GM20000 (cell line): ENCODE measurements around the gene CCDC87.
"Not testable (repeated sequence)": the region's sequence is repeated elsewhere in the genome, so short reads cannot be mapped to it uniquely, and the experiment has no call there.

ENCODE experiments used
- DNase-seq: peaks from one replicate; pipeline ENCODE4 v3.0.0; 2012; ENCODE audit warnings: low spot score
- CTCF ChIP-seq: IDR thresholded peaks from 2 replicates; pipeline ENCODE4 v1.5.1; 2012; ENCODE audit warnings: mild to moderate bottlenecking, control low read depth; ENCODE audit errors: extremely low read depth, missing control alignments

CCDC87 gene

DNA sequence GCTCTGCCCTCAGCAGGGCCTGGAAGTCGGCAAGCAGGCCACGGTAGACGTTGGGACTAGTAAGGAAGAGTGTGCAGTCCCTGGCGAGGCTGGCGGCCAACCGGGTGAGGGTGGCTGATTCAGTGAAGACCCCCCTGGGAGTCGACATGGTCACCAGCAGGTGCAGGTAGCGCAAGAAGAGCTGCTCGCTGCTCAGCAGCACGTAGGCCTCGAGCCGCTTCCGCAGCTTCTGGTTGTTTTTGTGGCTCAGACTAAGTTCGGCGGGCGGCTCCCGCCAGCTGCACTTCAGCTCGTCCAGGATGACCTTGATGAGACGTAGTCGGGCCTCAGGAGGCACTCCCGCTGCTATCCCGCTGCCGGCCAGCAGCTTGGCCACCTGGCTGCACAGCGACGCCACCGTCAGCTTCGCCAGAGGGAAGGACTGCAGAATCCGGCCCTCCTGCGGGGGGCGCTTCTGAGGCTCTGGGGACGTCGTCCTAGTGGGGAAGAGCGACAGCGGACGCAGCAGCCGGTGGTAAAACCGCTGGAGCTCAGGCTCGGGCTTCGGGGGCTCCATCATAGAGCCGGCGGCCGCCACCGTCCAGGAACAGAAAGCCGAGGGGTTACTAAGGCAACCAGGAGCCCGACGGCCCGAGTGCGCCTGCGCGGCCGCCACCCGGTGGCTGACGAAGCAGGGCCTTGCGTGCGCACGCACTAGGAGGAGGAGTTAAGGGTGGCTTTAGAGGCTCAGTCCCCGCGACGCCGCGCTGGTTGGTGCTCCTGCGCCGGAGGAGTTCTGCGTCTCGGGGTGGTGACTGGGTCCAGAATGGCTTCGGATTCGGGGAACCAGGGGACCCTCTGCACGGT lies at the start of gene CCDC87, which contains the start of gene CCS:
Gene CCDC87 (minus strand): TSS at position 607 of the 846 bp plus-strand sequence. CDS start 48 bp downstream, at position 559.
Gene CCS (plus strand): TSS at position 729 of the 846 bp plus-strand sequence. CDS start 77 bp downstream, at position 806.
- peak; percentile 100 for DNase-seq
- TF ChIP-seq CTCF, result peak; percentile 47

GRCh38 chr11:66641834-66642233 lies 49.0 kb upstream of the CCDC87 start:
- no peak for TF ChIP-seq CTCF
- no peak for DNase-seq

DNA sequence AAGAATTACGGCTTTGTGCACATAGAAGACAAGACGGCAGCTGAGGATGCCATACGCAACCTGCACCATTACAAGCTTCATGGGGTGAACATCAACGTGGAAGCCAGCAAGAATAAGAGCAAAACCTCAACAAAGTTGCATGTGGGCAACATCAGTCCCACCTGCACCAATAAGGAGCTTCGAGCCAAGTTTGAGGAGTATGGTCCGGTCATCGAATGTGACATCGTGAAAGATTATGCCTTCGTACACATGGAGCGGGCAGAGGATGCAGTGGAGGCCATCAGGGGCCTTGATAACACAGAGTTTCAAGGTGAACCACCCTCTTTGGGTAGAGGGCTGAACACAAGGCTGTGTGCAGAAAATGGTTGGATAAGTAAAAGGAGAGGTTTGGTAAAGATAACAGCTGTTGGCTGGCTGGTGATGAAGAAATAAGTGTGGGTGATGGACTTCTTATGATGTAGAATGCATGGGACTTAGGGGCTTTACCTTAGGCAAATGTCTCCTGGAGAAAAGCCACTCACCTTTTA lies 47.0 kb upstream of the CCDC87 start:
- not testable (repeated sequence) for DNase-seq

DNA sequence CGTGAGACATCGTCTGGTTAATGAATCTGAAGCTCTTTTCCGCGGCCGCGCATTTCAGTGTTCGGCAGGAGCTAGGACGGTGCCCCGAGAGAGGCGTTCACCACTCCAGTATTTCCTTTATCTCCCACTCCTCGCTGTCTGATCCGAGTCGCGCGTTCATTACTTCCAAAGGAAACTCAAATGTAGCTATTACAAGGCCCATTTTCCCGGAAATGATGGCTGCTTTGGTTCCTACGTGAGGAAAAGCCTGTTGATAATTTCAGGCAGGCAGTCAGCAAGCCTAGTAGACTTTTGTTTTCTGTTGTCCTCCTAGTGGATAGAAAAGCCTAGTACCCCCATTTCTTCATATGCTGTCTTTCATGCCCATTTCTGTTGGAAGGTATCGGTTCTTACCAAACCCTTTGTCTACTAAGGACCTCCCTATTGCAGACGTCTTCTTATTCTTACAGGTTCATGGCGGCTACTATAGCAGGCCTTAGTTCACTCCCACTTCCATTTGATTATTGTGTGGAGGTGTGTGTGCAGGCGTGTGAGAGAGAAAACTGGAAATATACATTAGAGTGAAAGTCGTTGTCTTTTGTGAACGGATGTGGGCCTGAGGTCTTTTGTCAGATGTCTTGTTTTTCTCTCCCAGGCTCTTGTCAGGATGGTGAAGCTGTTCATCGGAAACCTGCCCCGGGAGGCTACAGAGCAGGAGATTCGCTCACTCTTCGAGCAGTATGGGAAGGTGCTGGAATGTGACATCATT lies 46.4 kb upstream of the CCDC87 start:
- no peak for DNase-seq
- TF ChIP-seq CTCF, result no peak

GRCh38 chr11:66638177-66639065 lies 45.6 kb upstream of the CCDC87 start, which contains the start of gene RBM4:
Gene RBM4, plus strand, starts transcription at chr11:66638703. Its CDS starts 1,009 bp downstream, at chr11:66639712.
- no peak for TF ChIP-seq CTCF
- DNase-seq, result peak; percentile 95

GRCh38 chr11:66637557-66638176 lies 44.8 kb upstream of the CCDC87 start:
- DNase-seq, result no peak
- TF ChIP-seq CTCF, result no peak

- TF ChIP-seq CTCF, result no peak
- no peak for DNase-seq
Measured at GRCh38 chr11:66636411-66636810, 43.5 kb upstream of the CCDC87 start.
